ENCODE data around the gene LAMP2. TPM values are rescaled to one million over a fixed set of nuclear protein-coding genes. Genes with fewer than 3 reads are reported as not detected.

Gene LAMP2
- total and polyA plus RNA-seq, 2 experiments from 2014 or later: 24.4 to 40.9 TPM

- TF ChIP-seq, protein P1, sequence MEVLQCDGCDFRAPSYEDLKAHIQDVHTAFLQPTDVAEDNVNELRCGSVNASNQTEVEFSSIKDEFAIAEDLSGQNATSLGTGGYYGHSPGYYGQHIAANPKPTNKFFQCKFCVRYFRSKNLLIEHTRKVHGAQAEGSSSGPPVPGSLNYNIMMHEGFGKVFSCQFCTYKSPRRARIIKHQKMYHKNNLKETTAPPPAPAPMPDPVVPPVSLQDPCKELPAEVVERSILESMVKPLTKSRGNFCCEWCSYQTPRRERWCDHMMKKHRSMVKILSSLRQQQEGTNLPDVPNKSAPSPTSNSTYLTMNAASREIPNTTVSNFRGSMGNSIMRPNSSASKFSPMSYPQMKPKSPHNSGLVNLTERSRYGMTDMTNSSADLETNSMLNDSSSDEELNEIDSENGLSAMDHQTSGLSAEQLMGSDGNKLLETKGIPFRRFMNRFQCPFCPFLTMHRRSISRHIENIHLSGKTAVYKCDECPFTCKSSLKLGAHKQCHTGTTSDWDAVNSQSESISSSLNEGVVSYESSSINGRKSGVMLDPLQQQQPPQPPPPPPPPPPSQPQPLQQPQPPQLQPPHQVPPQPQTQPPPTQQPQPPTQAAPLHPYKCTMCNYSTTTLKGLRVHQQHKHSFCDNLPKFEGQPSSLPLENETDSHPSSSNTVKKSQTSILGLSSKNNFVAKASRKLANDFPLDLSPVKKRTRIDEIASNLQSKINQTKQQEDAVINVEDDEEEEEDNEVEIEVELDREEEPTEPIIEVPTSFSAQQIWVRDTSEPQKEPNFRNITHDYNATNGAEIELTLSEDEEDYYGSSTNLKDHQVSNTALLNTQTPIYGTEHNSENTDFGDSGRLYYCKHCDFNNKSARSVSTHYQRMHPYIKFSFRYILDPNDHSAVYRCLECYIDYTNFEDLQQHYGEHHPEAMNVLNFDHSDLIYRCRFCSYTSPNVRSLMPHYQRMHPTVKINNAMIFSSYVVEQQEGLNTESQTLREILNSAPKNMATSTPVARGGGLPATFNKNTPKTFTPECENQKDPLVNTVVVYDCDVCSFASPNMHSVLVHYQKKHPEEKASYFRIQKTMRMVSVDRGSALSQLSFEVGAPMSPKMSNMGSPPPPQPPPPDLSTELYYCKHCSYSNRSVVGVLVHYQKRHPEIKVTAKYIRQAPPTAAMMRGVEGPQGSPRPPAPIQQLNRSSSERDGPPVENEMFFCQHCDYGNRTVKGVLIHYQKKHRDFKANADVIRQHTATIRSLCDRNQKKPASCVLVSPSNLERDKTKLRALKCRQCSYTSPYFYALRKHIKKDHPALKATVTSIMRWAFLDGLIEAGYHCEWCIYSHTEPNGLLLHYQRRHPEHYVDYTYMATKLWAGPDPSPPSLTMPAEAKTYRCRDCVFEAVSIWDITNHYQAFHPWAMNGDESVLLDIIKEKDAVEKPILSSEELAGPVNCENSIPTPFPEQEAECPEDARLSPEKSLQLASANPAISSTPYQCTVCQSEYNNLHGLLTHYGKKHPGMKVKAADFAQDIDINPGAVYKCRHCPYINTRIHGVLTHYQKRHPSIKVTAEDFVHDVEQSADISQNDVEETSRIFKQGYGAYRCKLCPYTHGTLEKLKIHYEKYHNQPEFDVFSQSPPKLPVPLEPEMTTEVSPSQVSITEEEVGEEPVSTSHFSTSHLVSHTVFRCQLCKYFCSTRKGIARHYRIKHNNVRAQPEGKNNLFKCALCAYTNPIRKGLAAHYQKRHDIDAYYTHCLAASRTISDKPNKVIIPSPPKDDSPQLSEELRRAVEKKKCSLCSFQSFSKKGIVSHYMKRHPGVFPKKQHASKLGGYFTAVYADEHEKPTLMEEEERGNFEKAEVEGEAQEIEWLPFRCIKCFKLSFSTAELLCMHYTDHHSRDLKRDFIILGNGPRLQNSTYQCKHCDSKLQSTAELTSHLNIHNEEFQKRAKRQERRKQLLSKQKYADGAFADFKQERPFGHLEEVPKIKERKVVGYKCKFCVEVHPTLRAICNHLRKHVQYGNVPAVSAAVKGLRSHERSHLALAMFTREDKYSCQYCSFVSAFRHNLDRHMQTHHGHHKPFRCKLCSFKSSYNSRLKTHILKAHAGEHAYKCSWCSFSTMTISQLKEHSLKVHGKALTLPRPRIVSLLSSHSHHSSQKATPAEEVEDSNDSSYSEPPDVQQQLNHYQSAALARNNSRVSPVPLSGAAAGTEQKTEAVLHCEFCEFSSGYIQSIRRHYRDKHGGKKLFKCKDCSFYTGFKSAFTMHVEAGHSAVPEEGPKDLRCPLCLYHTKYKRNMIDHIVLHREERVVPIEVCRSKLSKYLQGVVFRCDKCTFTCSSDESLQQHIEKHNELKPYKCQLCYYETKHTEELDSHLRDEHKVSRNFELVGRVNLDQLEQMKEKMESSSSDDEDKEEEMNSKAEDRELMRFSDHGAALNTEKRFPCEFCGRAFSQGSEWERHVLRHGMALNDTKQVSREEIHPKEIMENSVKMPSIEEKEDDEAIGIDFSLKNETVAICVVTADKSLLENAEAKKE (CRISPR knock-in tag; IDR thresholded peaks at IDR 0.05): no peak
- TF ChIP-seq, protein P2, sequence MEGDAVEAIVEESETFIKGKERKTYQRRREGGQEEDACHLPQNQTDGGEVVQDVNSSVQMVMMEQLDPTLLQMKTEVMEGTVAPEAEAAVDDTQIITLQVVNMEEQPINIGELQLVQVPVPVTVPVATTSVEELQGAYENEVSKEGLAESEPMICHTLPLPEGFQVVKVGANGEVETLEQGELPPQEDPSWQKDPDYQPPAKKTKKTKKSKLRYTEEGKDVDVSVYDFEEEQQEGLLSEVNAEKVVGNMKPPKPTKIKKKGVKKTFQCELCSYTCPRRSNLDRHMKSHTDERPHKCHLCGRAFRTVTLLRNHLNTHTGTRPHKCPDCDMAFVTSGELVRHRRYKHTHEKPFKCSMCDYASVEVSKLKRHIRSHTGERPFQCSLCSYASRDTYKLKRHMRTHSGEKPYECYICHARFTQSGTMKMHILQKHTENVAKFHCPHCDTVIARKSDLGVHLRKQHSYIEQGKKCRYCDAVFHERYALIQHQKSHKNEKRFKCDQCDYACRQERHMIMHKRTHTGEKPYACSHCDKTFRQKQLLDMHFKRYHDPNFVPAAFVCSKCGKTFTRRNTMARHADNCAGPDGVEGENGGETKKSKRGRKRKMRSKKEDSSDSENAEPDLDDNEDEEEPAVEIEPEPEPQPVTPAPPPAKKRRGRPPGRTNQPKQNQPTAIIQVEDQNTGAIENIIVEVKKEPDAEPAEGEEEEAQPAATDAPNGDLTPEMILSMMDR (conservative IDR thresholded peaks at IDR 0.05; ENCODE audit: low read depth in 2 of 2): no peak
- no peak for TF ChIP-seq EZH2phosphoT487 (IDR thresholded peaks at IDR 0.05; ENCODE audit: unreplicated experiment)
- TF ChIP-seq, protein P3, sequence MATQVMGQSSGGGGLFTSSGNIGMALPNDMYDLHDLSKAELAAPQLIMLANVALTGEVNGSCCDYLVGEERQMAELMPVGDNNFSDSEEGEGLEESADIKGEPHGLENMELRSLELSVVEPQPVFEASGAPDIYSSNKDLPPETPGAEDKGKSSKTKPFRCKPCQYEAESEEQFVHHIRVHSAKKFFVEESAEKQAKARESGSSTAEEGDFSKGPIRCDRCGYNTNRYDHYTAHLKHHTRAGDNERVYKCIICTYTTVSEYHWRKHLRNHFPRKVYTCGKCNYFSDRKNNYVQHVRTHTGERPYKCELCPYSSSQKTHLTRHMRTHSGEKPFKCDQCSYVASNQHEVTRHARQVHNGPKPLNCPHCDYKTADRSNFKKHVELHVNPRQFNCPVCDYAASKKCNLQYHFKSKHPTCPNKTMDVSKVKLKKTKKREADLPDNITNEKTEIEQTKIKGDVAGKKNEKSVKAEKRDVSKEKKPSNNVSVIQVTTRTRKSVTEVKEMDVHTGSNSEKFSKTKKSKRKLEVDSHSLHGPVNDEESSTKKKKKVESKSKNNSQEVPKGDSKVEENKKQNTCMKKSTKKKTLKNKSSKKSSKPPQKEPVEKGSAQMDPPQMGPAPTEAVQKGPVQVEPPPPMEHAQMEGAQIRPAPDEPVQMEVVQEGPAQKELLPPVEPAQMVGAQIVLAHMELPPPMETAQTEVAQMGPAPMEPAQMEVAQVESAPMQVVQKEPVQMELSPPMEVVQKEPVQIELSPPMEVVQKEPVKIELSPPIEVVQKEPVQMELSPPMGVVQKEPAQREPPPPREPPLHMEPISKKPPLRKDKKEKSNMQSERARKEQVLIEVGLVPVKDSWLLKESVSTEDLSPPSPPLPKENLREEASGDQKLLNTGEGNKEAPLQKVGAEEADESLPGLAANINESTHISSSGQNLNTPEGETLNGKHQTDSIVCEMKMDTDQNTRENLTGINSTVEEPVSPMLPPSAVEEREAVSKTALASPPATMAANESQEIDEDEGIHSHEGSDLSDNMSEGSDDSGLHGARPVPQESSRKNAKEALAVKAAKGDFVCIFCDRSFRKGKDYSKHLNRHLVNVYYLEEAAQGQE (IDR thresholded peaks at IDR 0.05; ENCODE audit: unreplicated experiment): no peak
- no peak for TF ChIP-seq ZNF331 (CRISPR knock-in tag; IDR thresholded peaks at IDR 0.05; ENCODE audit: low read depth)
- TF ChIP-seq CREB1 (CRISPR knock-in tag; IDR thresholded peaks at IDR 0.05; ENCODE audit: low read depth): no peak
Observed at GRCh38 chrX:120402369-120402768, 66.7 kb downstream of the LAMP2 start (continued).
